H1 (cell line): ENCODE results near the gene NRP2.

ENCODE experiments used
- CHD2 ChIP-seq: IDR thresholded peaks from 2 replicates; pipeline ENCODE4 v1.6.1; 2012; ENCODE audit warnings: low read length, improper control_type of control experiment
- CREB1 ChIP-seq: IDR thresholded peaks from 2 replicates; pipeline ENCODE4 v1.6.1; 2012; ENCODE audit warnings: inconsistent platforms
- CTCF ChIP-seq, 3 experiments: IDR thresholded peaks; 1 replicate in 2 of 3; 2 replicates in 1 of 3; pipeline versions ENCODE4 v1.5.1 to v1.6.1; 2011; ENCODE audit warnings: low read length in 3 of 3, mild to moderate bottlenecking in 3 of 3, inconsistent platforms in 2 of 3, low read depth in 1 of 3, moderate library complexity in 1 of 3; ENCODE audit not compliant: insufficient read depth in 1 of 3; ENCODE audit errors: control extremely low read depth in 1 of 3
- EP300 ChIP-seq, 2 experiments: IDR thresholded peaks; 1 replicate in 1 of 2; 2 replicates in 1 of 2; pipeline ENCODE4 v1.6.1; 2011 to 2012; ENCODE audit warnings: low read depth in 2 of 2, low read length in 2 of 2, mild to moderate bottlenecking in 2 of 2, borderline replicate concordance in 1 of 2, inconsistent platforms in 1 of 2, moderate library complexity in 1 of 2
- EZH2 ChIP-seq: fragments of 200-600 bp; sonication (generic); IDR thresholded peaks from 2 replicates; pipeline ENCODE4 v1.7.1; 2012; ENCODE audit warnings: low read depth, mild to moderate bottlenecking, moderate library complexity, low read length, inconsistent platforms; ENCODE audit not compliant: severe bottlenecking
- GABPA ChIP-seq: IDR thresholded peaks from 2 replicates; pipeline ENCODE4 v1.6.1; 2011; ENCODE audit warnings: mild to moderate bottlenecking, low read length, moderate library complexity, borderline replicate concordance; ENCODE audit not compliant: insufficient read depth
- MAX ChIP-seq: IDR thresholded peaks from 2 replicates; pipeline ENCODE4 v1.6.1; 2012; ENCODE audit warnings: inconsistent platforms
- RAD21 ChIP-seq, 2 experiments: IDR thresholded peaks in 1 of 2; conservative IDR thresholded peaks in 1 of 2; 2 replicates each; pipeline ENCODE4 v1.6.1; 2011; ENCODE audit warnings: low read depth in 2 of 2, low read length in 2 of 2, improper control_type of control experiment in 1 of 2, inconsistent platforms in 1 of 2, mild to moderate bottlenecking in 1 of 2, moderate library complexity in 1 of 2
- SIN3A ChIP-seq, 2 experiments: IDR thresholded peaks in 1 of 2; conservative IDR thresholded peaks in 1 of 2; 2 replicates each; pipeline ENCODE4 v1.6.1; 2011 to 2012; ENCODE audit warnings: low read length in 2 of 2, improper control_type of control experiment in 1 of 2, low read depth in 1 of 2, mild to moderate bottlenecking in 1 of 2
- TAF1 ChIP-seq: IDR thresholded peaks from 2 replicates; pipeline ENCODE4 v1.6.1; 2011; ENCODE audit warnings: mild to moderate bottlenecking, low read depth, low read length
- YY1 ChIP-seq: IDR thresholded peaks from 2 replicates; pipeline ENCODE4 v1.6.1; 2011; ENCODE audit warnings: low read depth, mild to moderate bottlenecking, low read length

GRCh38 chr2:205785507-205786260 is 103.4 kb downstream of the NRP2 start:
- no peak for TF ChIP-seq CTCF (IDR thresholded peaks at IDR 0.05; ENCODE audit: control extremely low read depth in 1 of 3, insufficient read depth in 1 of 3, low read depth in 1 of 3, low read length in 3 of 3)
- TF ChIP-seq SIN3A (conservative IDR thresholded peaks at IDR 0.05 in 1 of 2, IDR thresholded peaks at IDR 0.05 in 1 of 2; ENCODE audit: low read depth in 1 of 2, low read length in 2 of 2): no peak
- no peak for TF ChIP-seq EP300 (IDR thresholded peaks at IDR 0.05; ENCODE audit: borderline replicate concordance in 1 of 2, low read depth in 2 of 2, low read length in 2 of 2)
- no peak for TF ChIP-seq RAD21 (IDR thresholded peaks at IDR 0.05 in 1 of 2, conservative IDR thresholded peaks at IDR 0.05 in 1 of 2; ENCODE audit: low read depth in 2 of 2, low read length in 2 of 2)
- no peak for TF ChIP-seq MAX
- TF ChIP-seq GABPA: no peak
- TF ChIP-seq CHD2: no peak
- TF ChIP-seq EZH2: no peak
- no peak for TF ChIP-seq YY1
- no peak for TF ChIP-seq CREB1
- TF ChIP-seq TAF1: no peak
